HG03108 (cell line): Measurements from ENCODE around the gene TRAT1.
A peak's percentile ranks its signal among the peaks of the same experiment; 100 is the strongest.
"Not testable (repeated sequence)": the region's sequence is repeated elsewhere in the genome, so short reads cannot be mapped to it uniquely, and the experiment has no call there.

Source experiments
- ATAC-seq: cut with Tn5 transposase; IDR thresholded peaks from one replicate; pipeline ENCODE4 v1.9.1; 2021; ENCODE audit warnings: moderate library complexity; ENCODE audit not compliant: unreplicated experiment

Gene TRAT1, protein sequence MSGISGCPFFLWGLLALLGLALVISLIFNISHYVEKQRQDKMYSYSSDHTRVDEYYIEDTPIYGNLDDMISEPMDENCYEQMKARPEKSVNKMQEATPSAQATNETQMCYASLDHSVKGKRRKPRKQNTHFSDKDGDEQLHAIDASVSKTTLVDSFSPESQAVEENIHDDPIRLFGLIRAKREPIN

DNA sequence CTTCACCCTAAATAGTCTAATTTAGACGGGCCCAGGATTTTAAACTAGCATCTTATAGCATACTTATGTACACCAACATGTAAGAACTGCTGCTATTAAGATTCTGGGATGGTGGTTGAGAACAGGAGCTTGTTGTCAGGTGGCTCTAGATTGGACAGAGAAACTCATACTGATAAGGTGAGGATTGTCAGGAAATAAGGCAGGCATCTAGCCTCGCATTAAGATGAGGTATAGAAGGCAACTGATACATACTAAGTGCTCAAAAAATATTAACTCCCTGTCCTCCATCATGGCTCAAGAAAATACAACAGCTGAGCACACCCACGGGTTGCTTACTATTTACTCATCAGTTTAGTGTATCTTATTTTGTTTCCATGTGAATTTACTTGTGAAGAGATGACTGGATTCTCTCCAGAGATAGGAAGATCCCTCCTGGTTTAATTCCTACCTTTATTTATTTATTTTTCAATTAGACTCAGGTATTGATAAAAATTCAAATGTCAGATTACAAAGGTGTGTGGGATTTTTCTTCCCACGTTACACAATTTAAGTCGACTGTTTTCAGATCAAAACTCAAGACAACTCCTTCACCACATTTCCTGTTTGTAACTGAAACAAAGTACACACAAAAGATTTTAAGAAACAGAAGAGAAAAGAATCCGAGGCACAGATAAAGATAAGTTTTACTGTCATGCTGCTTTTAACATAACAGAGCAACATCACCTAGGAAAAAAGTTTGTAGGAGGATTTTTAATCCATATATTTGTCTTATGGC lies at the start of gene TRAT1:
TSS of gene TRAT1 (plus strand) at position 664 of the 775 bp plus-strand sequence. CDS start 142 bp downstream, outside the sequence.
- no peak for ATAC-seq

DNA sequence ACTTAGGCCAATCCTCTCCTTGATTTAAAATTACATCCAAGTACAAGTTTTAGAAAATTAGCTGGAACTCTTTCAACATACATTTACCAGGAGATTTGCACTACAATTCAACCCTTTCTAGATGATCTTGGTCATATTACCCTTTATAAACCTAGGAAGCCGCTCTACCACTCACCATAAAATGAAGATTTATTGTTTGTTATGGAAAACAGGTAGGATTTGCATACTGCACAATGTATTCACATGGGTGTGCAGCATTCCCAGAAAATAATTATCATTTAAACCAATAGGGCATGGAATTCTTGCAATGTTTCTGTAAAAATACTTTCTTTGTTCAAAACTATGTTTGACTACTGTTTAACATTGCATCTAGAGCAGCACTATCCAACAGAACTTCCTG lies 46.9 kb upstream of the TRAT1 start:
- ATAC-seq = no peak

DNA sequence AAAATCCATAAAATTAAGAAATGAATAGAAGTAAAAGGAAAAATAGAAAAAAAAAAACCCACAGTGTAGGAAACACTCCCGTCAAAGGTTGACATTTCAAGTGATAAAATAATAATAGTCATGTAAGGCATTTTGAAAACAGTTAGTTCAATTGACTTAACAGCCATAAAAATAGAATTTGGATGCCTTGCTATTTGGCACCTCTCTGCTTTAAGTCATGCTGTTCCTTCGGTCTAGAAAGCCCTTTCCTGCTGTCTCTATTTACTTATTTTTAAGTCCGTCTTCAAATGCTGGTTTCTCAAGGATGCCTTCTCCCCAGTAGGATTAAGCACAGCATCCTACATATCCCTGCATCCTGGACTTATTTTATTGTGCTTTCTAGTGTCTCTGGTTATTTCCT lies 43.1 kb upstream of the TRAT1 start:
- ATAC-seq = no peak

DNA sequence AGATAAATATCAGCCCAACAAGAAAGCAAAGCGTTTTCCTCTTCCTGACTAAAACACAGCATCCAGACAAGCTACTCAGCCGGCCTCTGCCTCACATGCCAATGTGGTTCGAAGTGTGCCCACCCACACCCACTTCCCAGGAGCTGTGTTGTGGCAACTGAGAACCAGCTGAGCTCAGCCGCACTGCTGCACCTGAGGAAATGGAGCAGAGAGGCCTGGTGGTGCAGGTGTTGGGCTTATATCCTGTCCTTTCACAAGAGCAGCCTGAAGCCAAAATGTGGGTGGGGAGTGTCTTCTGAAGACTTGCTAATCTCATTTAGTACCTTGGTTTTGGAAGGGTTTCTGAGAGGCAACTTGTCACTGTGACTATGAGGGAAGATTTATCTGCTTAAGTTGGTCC lies 42.4 kb upstream of the TRAT1 start:
- ATAC-seq = no peak

DNA sequence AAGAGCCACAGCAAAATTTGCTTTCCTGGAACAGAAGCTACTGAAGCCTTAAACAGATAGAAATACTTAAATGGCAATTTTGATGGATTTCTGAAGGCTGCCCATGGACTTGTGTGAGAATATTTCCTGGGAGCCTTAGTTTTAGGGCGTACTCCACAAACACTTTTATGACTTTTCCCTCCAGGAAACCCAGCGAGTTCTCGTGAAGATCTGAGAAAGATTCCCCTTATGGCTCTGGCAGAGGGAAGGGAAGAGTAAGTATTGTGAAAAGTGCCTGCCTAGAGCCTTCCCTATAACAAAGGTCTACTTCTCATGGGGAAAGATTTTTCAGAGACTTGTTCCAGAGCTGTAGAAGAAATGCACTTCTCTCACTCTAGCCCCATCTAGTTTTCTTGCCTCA lies 31.1 kb upstream of the TRAT1 start:
- no peak for ATAC-seq

DNA sequence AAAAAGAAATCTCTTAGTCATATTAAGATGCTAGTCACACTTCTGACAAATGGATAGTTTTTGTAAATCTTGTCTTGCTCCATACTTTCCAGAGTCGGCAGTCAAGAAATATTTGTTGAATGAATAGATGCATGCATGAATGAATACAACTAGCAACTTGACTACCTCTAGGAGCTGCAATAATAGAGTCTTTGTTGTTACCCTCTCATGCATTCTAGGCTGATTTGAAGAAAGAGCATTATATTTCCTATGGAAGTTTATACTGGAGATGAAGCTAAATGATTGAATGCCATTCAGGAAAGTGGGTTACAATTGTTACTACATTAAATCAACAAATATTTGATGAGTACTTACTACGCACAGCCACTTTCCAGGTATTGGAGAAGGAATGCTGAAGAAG lies 18.1 kb upstream of the TRAT1 start:
- no peak for ATAC-seq

DNA sequence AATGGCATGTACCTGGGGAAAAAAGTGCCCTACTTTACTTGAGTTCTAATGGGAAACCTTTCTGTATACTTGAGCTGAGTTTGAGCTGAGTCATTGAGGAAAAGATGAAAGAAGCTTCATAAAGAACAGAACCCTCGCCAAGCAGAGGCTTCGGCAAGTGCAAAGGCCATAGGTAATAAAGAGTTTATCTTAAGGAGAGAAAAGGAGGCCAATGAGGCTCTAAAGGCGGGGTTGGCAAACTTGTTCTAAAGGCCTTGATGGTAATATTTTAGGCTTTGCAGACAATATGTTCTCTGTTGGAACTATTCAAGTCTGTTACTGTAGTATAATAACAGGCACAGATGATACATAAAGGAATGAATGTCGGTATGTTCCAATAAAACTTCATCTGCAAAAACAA lies 17.6 kb upstream of the TRAT1 start:
- ATAC-seq = no peak

DNA sequence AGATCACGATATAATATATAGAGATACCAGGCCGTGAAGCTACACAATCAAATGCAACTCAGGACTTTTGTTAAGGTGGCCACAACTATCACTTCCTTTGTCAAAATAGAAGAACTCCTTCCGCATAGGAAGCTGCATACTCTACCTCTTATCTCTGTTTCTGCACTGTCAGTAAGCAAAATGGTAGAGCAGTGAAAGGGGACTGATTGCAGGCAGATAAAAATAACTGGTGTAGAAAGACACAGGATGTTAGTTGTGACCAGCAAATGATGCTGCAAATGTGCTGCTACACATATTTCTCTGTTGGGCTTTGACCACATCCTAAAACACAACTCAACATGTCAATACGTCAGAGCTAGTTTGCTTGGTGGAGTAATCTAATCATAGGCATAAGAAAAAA lies 16.3 kb upstream of the TRAT1 start:
- no peak for ATAC-seq

DNA sequence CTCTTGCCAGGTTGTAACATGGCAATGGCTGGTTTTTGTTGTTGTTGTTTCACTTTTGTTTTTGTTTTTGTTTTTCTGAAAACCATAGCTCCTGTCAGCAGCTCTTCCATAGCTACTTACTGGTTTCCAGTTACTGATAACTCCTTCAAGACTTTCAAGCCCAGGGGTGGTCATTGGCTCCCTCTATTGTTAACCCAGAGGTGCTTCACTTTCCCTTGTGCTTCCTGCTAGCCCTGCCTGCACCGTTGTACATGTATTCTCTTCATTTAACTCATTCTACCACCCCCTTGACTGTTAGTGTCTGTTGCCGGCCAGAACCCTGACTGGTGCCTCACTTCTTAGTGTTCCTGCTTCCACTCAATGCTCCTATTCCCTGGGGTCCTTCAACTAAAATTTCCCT lies 4.2 kb upstream of the TRAT1 start:
- ATAC-seq = peak; percentile 84

DNA sequence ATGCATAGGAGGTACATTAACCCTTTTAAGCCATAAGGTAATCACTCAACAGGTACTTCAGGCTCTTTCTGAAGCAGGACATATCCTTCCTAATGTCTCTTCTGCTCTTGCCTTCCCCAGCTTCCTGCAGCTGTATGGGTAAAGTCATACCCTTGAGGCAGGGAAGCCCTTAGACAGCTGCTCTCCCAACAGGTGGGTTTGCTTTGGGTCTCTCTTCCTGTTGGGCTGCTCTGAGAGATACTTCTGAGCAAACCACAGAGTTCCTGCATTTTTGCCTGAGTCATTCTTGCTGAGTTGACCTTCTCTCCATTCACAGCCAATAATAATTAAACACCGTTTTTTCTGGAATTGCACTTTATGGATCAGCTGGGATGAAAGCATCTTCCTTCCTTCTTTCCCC lies 2.0 kb upstream of the TRAT1 start:
- no peak for ATAC-seq

DNA sequence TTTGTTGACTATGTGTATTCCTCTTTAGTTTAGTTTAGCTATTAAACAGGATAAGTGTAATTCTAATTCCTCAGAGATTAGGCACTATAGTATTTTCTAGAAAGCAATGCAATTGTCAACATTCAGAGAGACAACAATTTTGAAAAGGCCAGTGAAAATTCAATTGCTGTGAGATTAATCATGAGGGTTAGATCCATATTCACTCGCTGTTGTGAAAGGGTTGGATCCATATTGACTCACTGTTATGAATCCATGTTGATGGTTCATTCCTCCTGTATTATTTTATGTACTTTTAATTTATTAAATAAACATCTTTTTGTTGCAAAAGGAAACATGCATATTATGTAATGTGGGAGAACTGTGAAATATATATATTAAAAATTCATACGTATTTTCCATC lies 641 bp downstream of the TRAT1 start:
- ATAC-seq = no peak

DNA sequence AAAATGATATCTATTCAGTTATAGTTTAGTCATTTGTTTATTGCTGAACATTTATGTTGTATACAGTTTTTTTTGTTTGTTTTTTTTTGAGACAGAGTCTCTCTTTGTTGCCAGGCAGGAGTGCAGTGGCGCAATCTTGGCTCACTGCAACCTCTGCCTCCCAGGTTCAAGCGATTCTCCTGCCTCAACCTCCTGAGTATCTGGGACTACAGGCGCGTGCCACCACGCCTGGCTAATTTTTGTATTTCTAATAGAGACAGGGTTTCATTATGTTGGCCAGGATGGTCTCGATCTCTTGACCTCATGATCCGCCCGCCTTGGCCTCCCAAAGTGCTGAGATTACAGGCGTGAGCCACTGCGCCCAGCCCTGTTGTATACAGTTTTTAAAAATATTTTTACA lies 1.2 kb downstream of the TRAT1 start:
- not testable (repeated sequence) for ATAC-seq

DNA sequence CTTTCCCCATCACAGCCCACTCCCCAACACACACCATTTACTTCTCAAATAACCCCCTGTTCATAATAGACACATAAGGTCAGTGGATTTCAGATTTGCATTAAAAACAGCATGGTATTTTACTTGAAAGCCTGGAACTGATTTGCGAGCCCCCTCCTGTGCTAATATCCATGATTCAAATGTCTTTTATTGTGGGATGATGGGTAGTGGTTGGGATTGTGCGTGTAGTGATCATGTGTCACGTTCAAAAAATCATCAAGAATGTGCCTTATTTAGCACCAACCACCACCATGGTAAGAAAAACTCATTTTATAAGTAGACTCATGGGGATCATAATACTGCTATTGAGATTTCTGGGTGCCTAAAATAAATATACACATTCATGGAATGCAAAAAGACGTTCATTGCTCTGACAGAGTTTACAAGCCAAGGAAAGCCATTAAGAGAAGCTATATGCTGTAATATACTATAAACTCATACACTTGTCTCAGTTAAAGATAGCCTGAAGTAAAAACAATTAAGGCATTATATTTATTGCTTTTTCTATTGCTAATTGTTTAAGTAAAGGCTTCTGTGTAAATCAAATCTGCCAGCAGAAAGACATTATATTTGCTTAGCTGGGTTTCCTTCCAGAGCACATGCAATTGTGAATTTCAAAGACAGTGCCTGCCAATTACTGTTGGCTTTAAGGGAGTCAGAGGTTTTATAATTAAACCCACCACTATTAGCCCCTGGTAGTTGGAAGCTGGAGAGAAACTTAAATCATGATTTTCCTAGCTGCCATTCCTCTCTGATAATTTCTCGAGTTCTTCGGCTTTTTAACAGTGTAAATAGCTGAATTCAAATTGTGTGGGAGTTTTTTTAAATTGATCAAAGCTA lies 4.0 kb downstream of the TRAT1 start:
- no peak for ATAC-seq

DNA sequence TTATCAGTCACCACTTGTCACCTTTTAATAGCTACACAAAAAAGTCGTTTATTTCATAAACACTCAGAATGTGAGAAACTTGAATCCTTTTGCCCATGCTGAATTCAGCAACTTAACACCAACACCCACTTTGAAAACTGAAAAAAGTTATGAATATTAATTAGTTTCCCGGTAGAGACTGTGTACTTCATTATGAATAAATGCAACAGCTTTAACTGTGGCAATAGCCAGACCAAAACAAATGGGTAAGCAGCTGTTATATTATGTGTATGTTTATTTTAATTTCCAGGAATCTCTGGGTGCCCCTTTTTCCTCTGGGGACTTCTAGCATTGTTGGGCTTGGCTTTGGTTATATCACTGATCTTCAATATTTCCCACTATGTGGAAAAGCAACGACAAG lies 7.8 kb downstream of the TRAT1 start:
- ATAC-seq = no peak

DNA sequence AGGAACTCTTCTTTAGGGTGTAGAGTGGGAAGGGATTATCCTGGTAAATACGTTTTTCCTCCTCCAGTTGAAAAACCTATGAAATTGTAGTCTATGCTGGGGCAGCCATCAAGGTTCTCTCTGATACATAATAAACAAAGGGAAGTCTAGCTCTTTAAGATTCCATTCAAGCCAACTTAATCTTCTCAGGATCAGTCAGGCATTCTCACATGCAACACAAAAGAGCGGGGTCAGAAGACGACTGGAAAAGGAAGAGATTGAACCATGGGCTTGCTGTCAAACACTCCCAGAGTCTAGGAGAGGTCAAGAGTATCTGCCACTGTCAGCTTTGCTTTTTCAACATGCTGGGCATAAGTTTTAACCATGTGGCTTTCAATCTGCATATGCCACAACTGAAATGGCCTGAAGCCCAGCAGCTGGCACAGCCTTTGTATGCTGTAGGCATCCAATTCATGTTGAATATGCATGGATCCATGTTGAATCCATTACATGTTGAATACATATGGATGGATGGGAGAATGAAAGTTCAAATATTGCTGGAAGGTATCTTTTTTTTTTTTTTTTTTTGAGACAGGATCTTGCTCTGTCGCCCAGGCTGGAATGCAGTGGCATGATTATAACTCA lies 8.5 kb downstream of the TRAT1 start:
- no peak for ATAC-seq

DNA sequence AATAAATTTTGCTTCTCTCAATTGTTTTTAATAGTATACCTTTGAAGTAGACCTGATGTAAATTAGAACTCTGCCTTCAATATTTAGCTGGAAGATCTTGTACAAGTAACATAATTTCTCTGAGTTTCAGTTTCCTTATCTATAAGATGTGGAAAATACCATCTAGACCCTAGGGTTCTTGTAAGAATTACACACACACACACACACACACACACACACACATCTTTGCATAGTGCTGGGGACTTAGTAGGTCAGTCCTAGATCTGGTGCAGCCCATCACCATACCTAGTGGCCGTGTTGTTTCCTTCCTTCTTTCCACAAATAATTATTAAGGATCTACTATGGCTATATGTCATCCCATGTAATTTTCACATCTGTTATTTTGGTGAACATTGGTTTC lies 11.0 kb downstream of the TRAT1 start:
- ATAC-seq = no peak

DNA sequence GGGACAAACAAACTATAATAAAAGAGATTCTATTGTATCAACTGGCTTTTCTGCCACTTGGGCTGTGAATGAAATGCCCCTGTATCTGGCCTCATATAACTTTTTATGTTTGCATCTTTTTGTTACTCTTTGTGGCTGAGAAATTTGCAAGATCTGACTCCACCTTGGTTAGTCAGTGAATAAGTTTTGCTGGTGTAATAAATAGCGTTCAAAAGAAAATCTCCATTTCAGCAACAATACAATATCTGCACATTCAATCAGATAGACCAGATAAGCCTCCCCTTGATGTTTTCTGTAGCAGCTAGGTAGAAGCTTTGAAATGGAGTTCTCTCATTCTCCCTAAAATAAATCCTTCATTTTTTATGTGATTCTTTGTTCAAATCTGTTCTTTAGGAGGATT lies 12.0 kb downstream of the TRAT1 start:
- ATAC-seq = no peak

DNA sequence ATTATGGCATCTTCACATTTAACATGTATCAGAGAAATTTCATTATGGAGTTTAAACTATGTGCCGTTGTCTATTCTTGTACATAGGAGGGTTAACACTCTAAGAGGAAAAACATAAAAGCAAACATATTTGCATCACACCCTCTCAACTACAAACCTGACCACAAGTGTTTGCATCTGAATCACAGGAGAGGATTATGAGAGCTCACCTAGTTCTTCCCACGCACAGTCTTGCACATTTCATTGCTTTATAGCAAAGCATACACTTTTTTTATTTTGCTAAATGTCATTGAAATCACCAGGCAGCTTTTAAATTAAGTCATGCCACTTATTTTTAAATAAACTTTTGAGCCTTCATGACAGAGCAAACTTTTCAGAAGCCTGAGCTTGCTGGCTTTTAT lies 12.5 kb downstream of the TRAT1 start:
- no peak for ATAC-seq

DNA sequence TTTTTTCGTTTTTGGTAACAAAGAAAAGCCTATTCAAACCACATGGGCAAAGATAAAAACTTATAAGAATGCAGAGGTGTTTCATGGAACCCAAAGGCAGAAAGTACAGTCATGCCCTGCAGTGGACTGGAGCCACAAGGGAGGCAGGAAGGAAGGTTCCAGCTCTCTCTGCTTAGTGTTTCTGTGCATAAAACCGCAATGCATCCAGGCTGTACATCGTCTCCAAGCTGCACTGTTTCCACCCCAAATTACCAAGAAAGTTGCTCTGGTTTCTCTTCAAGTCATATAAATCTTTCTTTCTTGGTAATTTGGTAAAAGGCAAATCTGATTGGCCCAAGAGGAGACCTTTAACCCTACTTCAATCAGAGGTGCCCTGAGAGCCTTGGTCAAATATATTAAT lies 15.8 kb downstream of the TRAT1 start:
- ATAC-seq = no peak

DNA sequence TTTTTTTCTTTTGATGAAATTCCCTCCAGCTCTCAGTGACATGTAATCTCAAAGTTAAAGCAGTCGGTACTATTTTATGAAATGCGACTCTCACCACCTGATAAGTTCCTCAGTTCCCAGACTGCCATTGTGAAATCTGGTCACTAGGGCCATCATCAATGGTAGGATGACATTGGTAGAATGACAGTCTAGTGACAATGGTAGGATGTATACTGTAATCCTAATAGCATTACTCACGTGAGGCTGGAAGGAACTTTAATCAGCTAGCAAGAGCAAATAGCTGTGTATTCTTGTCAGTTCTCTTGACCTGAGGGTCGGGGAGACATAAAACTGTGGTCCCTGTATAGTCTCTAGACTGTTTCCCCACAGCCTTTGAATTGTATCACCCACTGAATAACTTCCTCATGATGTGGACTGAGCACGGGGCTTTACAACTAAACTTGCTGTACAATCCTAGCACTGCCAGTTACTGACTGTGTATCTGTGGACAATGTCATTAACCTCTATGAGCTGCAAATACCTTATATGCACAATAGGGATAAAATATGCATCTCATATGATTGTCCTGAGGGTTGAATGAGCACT lies 23.2 kb downstream of the TRAT1 start:
- ATAC-seq = no peak

DNA sequence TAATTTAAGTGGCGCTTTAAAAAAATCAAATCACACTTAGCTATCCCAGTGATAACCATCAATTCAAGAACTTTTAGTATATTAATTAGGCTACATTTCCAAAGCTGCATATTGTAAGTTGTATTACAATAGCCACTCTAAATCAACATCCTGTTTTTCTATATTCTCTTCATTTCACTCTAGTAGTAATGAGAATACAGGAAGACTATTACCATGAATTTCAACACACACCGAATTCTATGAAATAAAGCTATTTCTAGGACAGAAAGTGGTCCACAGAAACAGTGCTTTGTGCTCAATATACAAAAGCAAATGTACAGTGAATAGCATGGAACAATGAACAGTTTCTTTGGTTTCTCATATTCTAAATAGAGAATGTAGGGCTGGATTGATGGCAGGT lies 24.6 kb downstream of the TRAT1 start:
- ATAC-seq = no peak
